Globus pallidus (tissue), 1 donor: ENCODE data around the gene SPOP.
"Not testable (repeated sequence)": the region's sequence is repeated elsewhere in the genome, so short reads cannot be mapped to it uniquely, and the experiment has no call there.

Experiments
- DNase-seq: peaks from one replicate; pipeline ENCODE4 v3.0.0-alpha.2; 2015; ENCODE audit warnings: low spot score

Gene SPOP

GRCh38 chr17:49695698-49696232 is 17.9 kb upstream of the SPOP start:
- no peak for DNase-seq

DNA sequence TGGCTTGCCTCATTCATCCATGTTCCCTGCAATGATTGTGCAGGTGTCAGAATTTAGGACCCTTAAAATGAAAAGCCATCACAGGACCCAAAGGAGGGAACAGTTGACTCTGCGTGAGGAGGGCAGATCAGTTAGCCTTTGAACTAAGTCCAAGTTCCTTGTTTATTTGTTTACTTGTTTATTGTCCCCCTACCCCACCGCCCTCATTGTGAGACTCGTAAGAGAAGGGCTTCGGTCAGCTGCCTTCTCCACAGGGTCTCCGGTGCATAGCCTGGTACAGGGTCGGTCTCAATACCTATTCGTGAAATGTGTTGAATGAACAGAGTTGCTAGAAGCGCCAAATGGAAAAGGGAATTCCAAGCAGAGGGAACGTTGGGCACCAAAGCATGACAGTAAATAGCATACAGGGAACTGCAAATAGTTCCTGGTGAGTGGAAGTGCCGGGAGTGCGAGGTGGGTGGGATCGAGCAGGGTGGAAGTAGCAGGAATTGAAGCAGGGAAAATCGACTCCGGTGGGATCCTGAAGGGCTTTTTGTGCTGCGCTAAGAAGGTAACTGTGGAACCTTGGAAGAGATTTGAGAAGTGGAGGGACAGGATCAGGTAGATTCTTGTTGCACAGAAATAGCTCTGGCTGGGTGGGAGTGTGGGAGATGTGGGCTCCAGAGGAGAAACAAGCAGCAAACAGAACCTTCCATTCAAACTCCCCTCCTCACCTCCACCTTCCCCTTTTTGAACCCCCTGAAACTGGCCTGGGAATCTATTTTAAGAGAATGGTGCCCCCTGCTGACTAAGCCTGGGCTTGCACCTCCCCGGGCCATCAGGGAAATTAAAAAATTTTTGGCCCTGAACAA is 17.2 kb upstream of the SPOP start:
- no peak for DNase-seq

- DNase-seq = no peak
Observed at GRCh38 chr17:49692751-49693150, 14.9 kb upstream of the SPOP start.

- no peak for DNase-seq
Observed at GRCh38 chr17:49691677-49692191, 13.8 kb upstream of the SPOP start.

DNA sequence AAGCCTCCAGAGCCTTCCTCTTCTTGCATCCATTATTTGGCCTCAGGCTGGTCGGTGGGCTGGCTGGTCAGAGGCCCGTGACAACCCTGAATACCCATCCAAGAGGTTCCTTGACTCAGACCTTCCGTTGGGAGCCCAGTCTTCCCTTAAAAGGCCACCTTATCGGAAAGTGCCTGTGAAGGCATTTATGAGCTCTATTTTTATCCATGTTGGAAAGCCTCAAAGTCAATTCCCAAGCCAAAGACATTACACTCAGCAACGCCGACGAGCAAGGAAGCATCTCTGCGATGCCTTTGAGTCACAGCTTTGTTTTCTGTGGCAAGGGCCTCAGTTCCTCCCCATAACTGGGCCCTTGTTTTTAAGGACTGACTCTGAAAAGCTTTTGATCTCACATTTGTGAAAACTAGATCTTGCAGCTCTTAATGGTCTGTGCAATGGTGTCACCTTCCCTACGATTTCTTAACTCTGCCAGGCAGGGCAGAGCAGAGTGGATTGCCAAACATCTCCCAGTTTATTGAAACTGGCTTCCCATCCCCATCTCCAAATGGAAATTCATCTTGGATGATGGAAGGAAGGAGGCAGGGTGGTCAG is 13.3 kb upstream of the SPOP start:
- no peak for DNase-seq

GRCh38 chr17:49690256-49690655 is 12.4 kb upstream of the SPOP start:
- no peak for DNase-seq

- no peak for DNase-seq
Observed at GRCh38 chr17:49688848-49689247, 11.0 kb upstream of the SPOP start.

- DNase-seq = no peak
Observed at GRCh38 chr17:49687878-49688491, 10.1 kb upstream of the SPOP start.

DNA sequence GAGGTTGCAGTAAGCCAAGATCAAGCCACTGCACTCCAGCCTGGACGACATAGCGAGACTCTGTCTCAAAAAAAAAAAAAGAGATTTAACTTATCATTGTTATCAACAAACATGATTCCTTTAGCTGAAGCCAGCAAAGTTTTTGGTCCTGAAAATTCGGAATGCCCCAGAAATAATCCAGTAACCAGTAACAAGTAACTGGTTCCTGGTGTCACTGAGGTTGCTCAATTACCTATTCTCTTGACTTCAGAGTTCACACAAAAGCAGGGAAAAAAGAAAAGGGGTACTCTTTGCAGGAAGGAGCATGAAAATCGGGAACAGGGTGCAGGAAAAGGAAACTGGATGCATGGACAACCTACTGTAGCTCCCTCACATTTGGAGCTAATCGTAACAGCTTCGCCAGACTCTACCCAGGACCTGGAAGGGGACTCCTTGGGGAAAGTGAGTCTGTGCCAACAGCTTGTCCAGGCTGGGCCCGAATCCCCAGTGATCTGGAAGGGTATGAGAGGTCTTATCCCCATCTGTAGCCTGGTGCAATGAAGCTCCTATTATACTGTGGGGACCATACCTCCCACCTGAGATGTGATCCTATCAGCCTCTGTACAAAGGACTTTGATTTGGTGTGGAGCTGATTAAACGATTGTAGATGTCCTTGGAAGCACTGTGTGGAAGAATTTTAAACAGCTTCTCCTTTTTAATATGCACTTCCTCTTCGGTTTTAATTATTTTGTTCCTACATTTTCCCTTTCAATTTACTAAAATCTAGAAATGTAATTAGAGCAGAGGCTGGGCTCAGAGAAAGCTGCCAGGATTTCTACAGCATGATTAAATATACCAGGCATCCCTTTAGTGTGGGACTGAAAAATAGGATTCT is 3.4 kb upstream of the SPOP start:
- DNase-seq = no peak

GRCh38 chr17:49680314-49680713 is 2.4 kb upstream of the SPOP start:
- no peak for DNase-seq

DNA sequence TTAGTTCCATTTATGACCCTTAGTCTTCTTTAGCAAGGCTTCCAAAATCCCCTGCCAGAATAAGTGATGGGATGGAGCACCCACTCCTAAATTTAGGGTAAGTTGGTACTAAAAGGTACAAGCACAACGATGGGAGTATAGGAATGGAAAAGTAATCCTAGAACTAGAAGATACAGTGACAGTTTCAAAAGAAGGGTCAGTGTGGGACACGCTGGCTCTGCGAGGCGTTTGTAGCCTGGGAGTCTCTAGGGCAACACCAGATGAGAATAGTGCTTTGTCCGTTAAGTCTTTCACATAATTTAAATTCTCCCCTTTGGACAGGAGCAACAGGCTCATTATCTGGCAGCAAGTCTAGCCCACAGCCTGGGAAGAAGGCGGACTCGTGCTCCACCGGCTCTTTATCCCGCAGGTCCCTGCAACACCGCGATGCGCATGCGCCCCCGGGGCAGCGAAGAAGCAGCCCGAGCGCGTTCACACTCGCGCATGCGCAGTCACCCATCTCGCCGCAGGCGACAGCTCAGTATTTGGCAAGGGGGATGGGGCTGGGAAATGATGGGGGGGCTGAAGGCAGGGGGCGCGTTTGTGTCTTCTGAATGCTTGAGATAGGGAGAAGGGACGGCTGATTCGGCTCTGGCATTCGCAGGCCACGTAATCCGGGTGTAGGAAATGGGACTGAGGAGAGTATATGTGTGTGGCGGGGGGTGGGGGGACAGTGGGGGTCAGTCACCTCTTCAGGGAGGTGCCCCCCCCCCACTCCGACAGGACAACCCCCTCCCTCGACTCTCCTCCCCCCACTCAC is 564 bp downstream of the SPOP start:
- DNase-seq = peak; percentile 94

DNA sequence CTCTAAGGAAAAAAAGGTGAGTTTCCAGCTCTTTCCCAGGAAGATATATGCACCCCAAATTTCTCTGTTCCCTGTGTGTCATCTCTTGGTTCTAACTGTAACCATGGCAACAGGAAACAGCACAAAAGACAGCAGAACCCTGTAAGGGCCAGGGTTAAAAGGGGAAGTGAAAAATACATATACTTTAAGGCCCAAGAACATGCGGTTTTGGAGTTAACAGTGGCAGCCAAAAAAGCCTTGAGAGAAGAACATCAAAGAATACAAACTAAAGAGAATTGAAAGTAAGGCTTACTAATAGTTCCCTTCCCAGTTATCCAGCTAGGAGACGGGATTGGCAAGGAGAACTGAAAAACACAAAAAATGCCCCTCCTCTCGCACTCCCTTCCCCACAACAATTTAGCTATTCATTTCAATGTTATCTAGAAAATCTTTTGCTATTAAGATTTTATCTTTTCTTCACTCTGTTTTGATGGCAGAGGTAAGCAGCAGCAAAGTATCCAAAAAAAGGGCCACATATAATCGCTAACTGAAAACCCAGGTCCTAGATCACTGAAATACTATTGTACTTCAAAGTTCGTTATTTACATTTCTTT is 1.5 kb downstream of the SPOP start:
- DNase-seq = peak; percentile 68

DNA sequence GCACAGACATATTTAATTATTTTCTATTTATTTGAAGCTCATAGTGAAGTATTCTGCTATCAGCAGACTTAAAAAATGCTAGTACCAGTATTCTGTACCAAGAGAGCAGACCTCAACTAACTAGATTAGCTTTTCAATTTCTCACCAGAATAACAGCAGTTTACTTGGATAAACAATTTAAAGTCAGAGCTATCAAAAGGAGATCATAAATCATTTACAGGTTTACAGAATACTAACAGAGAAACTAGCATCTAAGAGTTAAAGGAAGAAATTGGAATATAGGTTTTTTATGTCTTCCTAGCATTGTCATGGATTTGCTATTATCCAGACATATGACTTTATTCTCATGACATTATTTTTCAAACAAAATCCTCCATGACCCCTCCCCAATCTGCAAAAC is 3.4 kb downstream of the SPOP start:
- DNase-seq = no peak

DNA sequence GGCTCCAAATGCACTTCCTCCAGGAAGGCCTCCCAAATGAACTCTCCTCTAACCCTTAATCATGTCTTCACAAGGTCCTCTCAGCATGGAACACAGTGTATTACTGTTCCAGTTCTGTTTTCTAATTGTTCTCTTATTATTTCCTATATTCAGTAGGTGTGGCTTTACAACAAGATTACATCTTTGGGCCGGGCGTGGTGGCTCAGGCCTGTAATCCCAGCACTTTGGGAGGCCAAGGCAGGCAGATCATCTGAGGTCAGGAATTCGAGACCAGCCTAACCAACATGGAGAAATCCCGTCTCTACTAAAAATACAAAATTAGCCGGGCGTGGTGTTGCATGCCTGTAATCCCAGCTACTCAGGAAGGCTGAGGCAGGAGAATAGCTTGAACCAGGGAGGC is 4.2 kb downstream of the SPOP start:
- DNase-seq = not testable (repeated sequence)

GRCh38 chr17:49670641-49671040 is 7.3 kb downstream of the SPOP start:
- no peak for DNase-seq

GRCh38 chr17:49670002-49670401 is 7.9 kb downstream of the SPOP start:
- DNase-seq = no peak

GRCh38 chr17:49667854-49668253 is 10.0 kb downstream of the SPOP start:
- no peak for DNase-seq

- DNase-seq = no peak
Observed at GRCh38 chr17:49664706-49665211, 13.1 kb downstream of the SPOP start.

- no peak for DNase-seq
Observed at GRCh38 chr17:49659661-49660382, 18.1 kb downstream of the SPOP start.

GRCh38 chr17:49656247-49656646 is 21.6 kb downstream of the SPOP start:
- DNase-seq = no peak
